Loucy (cell line): Measurements from ENCODE around the gene CDX2.
"Not testable (repeated sequence)": the region's sequence is repeated elsewhere in the genome, so short reads cannot be mapped to it uniquely, and the experiment has no call there.

ENCODE experiments used
- H2AFZ ChIP-seq: fragments of 200-600 bp; sonication (generic); 2 replicates; pipeline ENCODE4 v1.6.0; 2016; ENCODE audit warnings: antibody characterized with exemption, mild to moderate bottlenecking, low read length, moderate library complexity
- H3F3A ChIP-seq: fragments of 200-600 bp; 2 replicates; pipeline ENCODE4 v1.6.0; 2016; ENCODE audit warnings: antibody characterized with exemption, low read depth, mild to moderate bottlenecking
- H3K27me3 ChIP-seq: fragments of 200-600 bp; sonication (generic); 2 replicates; pipeline ENCODE4 v1.6.1; 2014; ENCODE audit warnings: low read length, mild to moderate bottlenecking; ENCODE audit not compliant: insufficient read depth, poor library complexity, severe bottlenecking
- H3K36me3 ChIP-seq: fragments of 200-600 bp; sonication (generic); 2 replicates; pipeline ENCODE4 v1.6.1; 2016; ENCODE audit warnings: low read length; ENCODE audit not compliant: insufficient read depth
- H3K4me1 ChIP-seq: fragments of 200-600 bp; sonication (generic); 2 replicates; pipeline ENCODE4 v1.5.1; 2014; ENCODE audit warnings: low read length, mild to moderate bottlenecking; ENCODE audit not compliant: insufficient read depth, poor library complexity, severe bottlenecking
- H3K4me2 ChIP-seq: fragments of 200-600 bp; sonication (generic); 2 replicates; pipeline ENCODE4 v1.6.0; 2014; ENCODE audit warnings: antibody characterized with exemption, low read length, low read depth, mild to moderate bottlenecking; ENCODE audit not compliant: poor library complexity, severe bottlenecking
- H3K4me3 ChIP-seq: fragments of 200-600 bp; sonication (generic); 2 replicates; pipeline ENCODE4 v1.5.1; 2014; ENCODE audit warnings: low read length, mild to moderate bottlenecking, mixed read lengths; ENCODE audit not compliant: poor library complexity, severe bottlenecking
- H3K79me2 ChIP-seq: fragments of 200-600 bp; sonication (generic); 2 replicates; pipeline ENCODE4 v1.6.1; 2014; ENCODE audit warnings: low read length; ENCODE audit not compliant: insufficient read depth
- H3K9ac ChIP-seq: fragments of 200-600 bp; sonication (generic); 2 replicates; pipeline ENCODE4 v1.6.0; 2014; ENCODE audit warnings: mild to moderate bottlenecking, low read depth, low read length, moderate library complexity; ENCODE audit not compliant: poor library complexity, severe bottlenecking
- H3K9me2 ChIP-seq: fragments of 200-600 bp; sonication (generic); replicated peaks from 2 replicates; pipeline ENCODE4 v1.6.1; 2016; ENCODE audit warnings: low read depth, low read length, mixed read lengths
- H3K9me3 ChIP-seq: fragments of 200-600 bp; sonication (generic); 2 replicates; pipeline ENCODE4 v1.6.1; 2014; ENCODE audit warnings: mild to moderate bottlenecking, antibody characterized with exemption, low read length, low read depth; ENCODE audit not compliant: insufficient read depth
- H4K20me1 ChIP-seq: fragments of 200-600 bp; sonication (generic); 2 replicates; pipeline ENCODE4 v1.6.0; 2014; ENCODE audit warnings: antibody characterized with exemption, low read length, mild to moderate bottlenecking; ENCODE audit not compliant: insufficient read depth, poor library complexity, severe bottlenecking
- EZH2phosphoT487 ChIP-seq: fragments of 200-600 bp; IDR thresholded peaks from 2 replicates; pipeline ENCODE4 v1.6.1; 2018; ENCODE audit warnings: antibody characterized with exemption, mild to moderate bottlenecking, moderate library complexity, borderline replicate concordance
- TF ChIP-seq, protein P1 (sequence below): fragments of 200-600 bp; sonication (generic); conservative IDR thresholded peaks from 2 replicates; pipeline ENCODE4 v1.5.1; 2014; ENCODE audit warnings: mild to moderate bottlenecking, antibody characterized with exemption, low read length

The CDX2 gene

DNA sequence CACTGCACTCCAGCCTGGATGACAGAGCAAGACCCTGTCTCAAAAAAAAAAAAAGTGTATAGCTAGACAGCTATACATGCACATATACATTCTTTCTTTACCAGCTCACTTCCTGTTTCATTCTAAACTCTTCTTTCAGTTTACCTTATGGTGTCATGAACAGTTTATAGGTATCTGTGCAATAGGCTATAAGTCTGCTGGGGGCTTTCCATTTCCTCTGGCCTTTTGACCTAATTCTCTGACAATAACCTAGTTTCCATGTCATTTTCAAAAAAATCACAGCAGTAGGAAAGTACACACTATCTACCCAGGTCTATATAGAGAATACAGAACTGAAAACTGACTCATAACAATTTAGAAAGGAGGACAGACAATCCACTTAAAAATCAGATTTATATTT lies 43.8 kb upstream of the CDX2 start:
- no peaks in the 10 kb centered on the region for H3K9me3 ChIP-seq
- no peaks in the 10 kb centered on the region for H3K4me1 ChIP-seq
- no peak overlapping the region for H3K9ac ChIP-seq
- TF ChIP-seq, protein P1, sequence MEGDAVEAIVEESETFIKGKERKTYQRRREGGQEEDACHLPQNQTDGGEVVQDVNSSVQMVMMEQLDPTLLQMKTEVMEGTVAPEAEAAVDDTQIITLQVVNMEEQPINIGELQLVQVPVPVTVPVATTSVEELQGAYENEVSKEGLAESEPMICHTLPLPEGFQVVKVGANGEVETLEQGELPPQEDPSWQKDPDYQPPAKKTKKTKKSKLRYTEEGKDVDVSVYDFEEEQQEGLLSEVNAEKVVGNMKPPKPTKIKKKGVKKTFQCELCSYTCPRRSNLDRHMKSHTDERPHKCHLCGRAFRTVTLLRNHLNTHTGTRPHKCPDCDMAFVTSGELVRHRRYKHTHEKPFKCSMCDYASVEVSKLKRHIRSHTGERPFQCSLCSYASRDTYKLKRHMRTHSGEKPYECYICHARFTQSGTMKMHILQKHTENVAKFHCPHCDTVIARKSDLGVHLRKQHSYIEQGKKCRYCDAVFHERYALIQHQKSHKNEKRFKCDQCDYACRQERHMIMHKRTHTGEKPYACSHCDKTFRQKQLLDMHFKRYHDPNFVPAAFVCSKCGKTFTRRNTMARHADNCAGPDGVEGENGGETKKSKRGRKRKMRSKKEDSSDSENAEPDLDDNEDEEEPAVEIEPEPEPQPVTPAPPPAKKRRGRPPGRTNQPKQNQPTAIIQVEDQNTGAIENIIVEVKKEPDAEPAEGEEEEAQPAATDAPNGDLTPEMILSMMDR, result no peak
- H3F3A ChIP-seq, result no peaks in the 10 kb centered on the region
- no peaks in the 10 kb centered on the region for H3K36me3 ChIP-seq
- no peak overlapping the region for H3K4me2 ChIP-seq
- H4K20me1 ChIP-seq, result no peaks in the 10 kb centered on the region
- no peak overlapping the region for H3K4me3 ChIP-seq
- no peaks in the 10 kb centered on the region for H3K27me3 ChIP-seq
- no peak overlapping the region; the same call in 1 of the 2 replicates for H2AFZ ChIP-seq
- H3K79me2 ChIP-seq, result no peaks in the 10 kb centered on the region
- no peaks in the 10 kb centered on the region for H3K9me2 ChIP-seq

DNA sequence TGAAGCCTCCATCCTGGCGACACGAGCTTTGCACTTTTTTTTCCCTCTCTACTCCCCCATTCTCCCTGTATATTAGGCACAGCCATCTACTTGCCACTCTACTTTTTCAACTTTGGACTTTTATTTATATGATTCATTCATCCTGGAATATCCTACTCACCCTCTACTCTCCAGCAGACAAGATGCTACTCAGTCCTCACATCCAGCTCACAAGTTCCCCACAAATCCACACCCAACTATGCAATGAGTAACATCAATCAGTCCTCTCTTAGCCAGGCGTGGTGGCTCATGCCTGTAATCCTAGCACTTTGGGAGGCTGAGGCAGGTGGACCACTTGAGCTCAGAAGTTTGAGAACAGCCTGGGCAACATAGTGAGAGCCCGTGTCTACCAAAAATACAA lies 43.3 kb upstream of the CDX2 start:
- H3K9me3 ChIP-seq, result no peaks in the 10 kb centered on the region
- H3K9me2 ChIP-seq, result no peaks in the 10 kb centered on the region
- H3K4me2 ChIP-seq, result no peak overlapping the region
- TF ChIP-seq EZH2phosphoT487, result no peak
- TF ChIP-seq, protein P1, result no peak
- H3K4me3 ChIP-seq, result no peak overlapping the region
- H3K27me3 ChIP-seq, result no peaks in the 10 kb centered on the region
- H4K20me1 ChIP-seq, result no peaks in the 10 kb centered on the region
- H2AFZ ChIP-seq, result no peak overlapping the region; the same call in 1 of the 2 replicates
- no peaks in the 10 kb centered on the region for H3K4me1 ChIP-seq
- no peak overlapping the region for H3K9ac ChIP-seq
- no peaks in the 10 kb centered on the region for H3F3A ChIP-seq
- no peaks in the 10 kb centered on the region for H3K36me3 ChIP-seq
- no peaks in the 10 kb centered on the region for H3K79me2 ChIP-seq

DNA sequence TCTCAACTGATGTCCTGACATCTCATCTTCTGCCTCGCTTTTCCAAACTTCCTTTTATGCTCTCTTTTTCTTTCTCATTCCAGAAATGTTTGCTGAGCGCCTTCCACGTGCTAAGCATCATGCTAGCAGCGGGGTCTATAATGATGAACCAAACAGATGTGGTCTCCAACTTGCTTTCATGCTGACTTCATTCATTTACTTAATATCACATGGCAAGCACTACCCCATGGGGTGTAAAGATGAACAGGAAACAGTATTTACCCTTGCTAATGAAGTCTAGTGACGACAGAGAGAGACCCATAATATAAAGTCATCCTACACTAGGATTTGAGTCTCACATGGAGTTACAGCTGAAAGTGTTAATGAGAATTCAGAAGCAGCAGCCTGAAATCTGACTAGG lies 40.9 kb upstream of the CDX2 start:
- TF ChIP-seq, protein P1, result no peak
- TF ChIP-seq EZH2phosphoT487, result no peak
- no peaks in the 10 kb centered on the region for H3K36me3 ChIP-seq
- no peaks in the 10 kb centered on the region for H3K9me2 ChIP-seq
- no peak overlapping the region for H3K4me2 ChIP-seq
- no peak overlapping the region for H3K9ac ChIP-seq
- H3K4me3 ChIP-seq, result no peak overlapping the region
- no peaks in the 10 kb centered on the region for H3K9me3 ChIP-seq
- no peaks in the 10 kb centered on the region for H3K79me2 ChIP-seq
- H3K27me3 ChIP-seq, result no peaks in the 10 kb centered on the region
- H2AFZ ChIP-seq, result no peak overlapping the region
- H4K20me1 ChIP-seq, result no peaks in the 10 kb centered on the region
- H3K4me1 ChIP-seq, result no peaks in the 10 kb centered on the region
- H3F3A ChIP-seq, result no peaks in the 10 kb centered on the region

DNA sequence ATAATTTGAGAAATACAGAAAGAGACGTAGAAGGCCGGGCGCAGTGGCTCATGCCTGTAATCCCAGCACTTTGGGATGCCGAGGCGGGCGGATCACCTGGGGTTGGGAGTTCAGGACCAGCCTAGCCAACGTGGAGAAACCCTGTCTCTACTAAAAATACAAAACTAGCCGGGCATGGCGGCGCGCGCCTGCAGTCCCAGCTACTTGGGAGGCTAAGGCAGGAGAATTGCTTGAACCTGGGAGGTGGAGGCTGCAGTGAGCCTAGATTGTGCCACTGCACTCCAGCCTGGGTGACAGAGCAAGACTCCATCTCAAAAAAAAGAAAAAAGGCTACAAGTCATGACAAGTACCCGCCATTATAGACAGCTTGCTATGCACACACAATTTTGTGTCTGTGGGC lies 35.9 kb upstream of the CDX2 start:
- not testable (repeated sequence) for H3K4me2 ChIP-seq, H3K4me3 ChIP-seq, H3K9me2 ChIP-seq, H2AFZ ChIP-seq, H3K36me3 ChIP-seq, H3K9me3 ChIP-seq, H3F3A ChIP-seq, H3K9ac ChIP-seq, H3K27me3 ChIP-seq, H4K20me1 ChIP-seq, H3K79me2 ChIP-seq, H3K4me1 ChIP-seq
